Nephron progenitor cell (in vitro differentiated cells): ENCODE measurements around the gene TAF4B.
A peak's percentile ranks its signal among the peaks of the same experiment; 100 is the strongest.
"Not testable (repeated sequence)": the region's sequence is repeated elsewhere in the genome, so short reads cannot be mapped to it uniquely, and the experiment has no call there.

ENCODE experiments used
- DNase-seq: peaks from one replicate; pipeline ENCODE4 v3.0.0; 2021
- H3K27ac Mint-ChIP-seq: 2 replicates; pipeline ENCODE4 v1.8.0; 2021; ENCODE audit warnings: mild to moderate bottlenecking, moderate library complexity, mixed read lengths
- H3K27me3 Mint-ChIP-seq: 2 replicates; pipeline ENCODE4 v1.8.0; 2021; ENCODE audit warnings: mild to moderate bottlenecking, low read depth, mixed read lengths; ENCODE audit not compliant: poor library complexity
- H3K36me3 Mint-ChIP-seq: 2 replicates; pipeline ENCODE4 v1.8.0; 2021; ENCODE audit warnings: low read depth, mixed read lengths
- H3K4me1 Mint-ChIP-seq: 2 replicates; pipeline ENCODE4 v1.8.0; 2021; ENCODE audit warnings: mixed read lengths
- H3K4me3 Mint-ChIP-seq: 2 replicates; pipeline ENCODE4 v1.8.0; 2021; ENCODE audit warnings: mild to moderate bottlenecking, moderate library complexity, mixed read lengths
- H3K9me3 Mint-ChIP-seq: 2 replicates; pipeline ENCODE4 v1.8.0; 2021; ENCODE audit warnings: mild to moderate bottlenecking, moderate library complexity, mixed read lengths
- TF ChIP-seq, protein P1 (sequence below): fragments of 200-600 bp; sonication (generic); IDR thresholded peaks from 2 replicates; pipeline ENCODE4 v1.5.0; 2021; ENCODE audit warnings: antibody characterized with exemption

The TAF4B gene

DNA sequence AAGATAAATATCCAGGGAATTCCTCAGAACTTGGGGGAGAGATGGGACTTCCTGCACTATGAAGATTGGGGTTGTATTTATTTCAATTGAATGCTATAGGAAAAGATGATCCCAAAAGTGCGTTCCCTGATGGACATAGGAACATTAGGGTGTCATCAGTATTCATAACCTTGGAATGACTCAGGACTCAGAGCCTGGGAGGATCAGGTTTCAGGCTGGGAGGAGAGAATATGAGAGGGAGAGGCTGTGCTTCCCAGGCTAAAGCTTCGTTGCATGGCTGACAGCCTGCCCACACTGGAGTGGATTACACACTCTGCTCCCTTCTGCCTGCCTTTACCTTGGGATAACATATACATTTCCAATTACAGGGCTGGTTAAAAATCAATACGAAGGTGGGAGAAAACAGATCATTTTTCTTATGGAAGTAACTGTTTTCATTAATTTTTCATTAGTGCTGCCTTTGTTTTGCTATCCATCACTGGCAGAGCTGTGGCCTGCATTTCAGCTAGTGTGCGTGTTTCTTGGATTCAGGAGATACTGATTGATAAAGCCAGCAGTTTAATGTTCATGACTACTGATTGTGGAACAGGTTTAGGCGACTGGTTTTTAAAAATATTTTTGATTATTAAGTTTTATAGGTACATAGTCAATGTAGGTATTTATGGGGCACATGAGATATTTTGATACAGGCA, 203.4 kb downstream of the TAF4B start:
- no peaks in the 10 kb centered on the region for H3K36me3 Mint-ChIP-seq
- H3K27me3 Mint-ChIP-seq, result peaks cover 7% of the 10 kb centered on the region
- no peaks in the 10 kb centered on the region for H3K9me3 Mint-ChIP-seq
- peak; percentile 39 for DNase-seq
- peaks cover 32% of the 10 kb centered on the region for H3K4me1 Mint-ChIP-seq
- no peak overlapping the region for H3K4me3 Mint-ChIP-seq
- TF ChIP-seq, protein P1, sequence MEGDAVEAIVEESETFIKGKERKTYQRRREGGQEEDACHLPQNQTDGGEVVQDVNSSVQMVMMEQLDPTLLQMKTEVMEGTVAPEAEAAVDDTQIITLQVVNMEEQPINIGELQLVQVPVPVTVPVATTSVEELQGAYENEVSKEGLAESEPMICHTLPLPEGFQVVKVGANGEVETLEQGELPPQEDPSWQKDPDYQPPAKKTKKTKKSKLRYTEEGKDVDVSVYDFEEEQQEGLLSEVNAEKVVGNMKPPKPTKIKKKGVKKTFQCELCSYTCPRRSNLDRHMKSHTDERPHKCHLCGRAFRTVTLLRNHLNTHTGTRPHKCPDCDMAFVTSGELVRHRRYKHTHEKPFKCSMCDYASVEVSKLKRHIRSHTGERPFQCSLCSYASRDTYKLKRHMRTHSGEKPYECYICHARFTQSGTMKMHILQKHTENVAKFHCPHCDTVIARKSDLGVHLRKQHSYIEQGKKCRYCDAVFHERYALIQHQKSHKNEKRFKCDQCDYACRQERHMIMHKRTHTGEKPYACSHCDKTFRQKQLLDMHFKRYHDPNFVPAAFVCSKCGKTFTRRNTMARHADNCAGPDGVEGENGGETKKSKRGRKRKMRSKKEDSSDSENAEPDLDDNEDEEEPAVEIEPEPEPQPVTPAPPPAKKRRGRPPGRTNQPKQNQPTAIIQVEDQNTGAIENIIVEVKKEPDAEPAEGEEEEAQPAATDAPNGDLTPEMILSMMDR, result no peak
- H3K27ac Mint-ChIP-seq, result peak overlapping the region; percentile 49

DNA sequence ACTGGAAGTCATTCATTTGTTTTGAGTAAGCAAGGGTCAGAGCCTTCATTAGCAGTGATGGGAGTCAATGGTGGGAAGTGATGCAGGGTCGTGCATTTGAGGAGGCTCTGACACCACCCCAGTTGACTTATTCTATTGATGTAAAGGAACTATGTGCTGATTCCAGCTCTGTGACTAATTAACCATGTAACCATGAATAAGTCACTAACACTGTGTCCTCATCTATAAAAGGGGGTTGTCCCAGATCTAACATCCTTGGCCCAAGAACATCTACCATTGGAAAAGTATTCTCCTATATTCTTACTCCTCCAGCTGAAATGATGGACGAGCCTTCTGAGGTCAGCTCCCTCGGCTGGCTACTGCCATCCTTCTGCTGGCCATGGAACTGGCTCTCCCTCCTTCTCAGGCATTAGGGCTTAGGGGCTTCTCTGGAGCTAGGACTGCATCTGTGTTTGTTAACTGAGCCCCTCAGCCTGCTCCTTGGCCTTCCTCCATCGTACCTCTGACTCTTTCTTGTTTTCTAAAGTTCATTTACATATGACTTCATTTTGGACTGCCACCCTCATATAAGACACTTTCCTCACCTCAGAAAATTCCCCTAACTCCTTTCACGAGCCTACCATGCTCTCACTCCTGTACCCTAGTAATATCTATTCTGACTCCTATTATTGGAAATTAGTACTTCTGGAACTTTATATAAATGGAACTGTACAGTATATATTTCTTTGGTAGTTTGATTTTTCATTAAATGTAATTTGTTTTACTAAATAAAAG, 206.6 kb downstream of the TAF4B start:
- Mint-ChIP-seq H3K4me1 (peaks cover 42% of the 10 kb centered on the region), H3K27ac (no peak overlapping the region), H3K9me3 (no peaks in the 10 kb centered on the region), H3K4me3 (no peak overlapping the region), H3K36me3 (no peaks in the 10 kb centered on the region), H3K27me3 (peaks cover 7% of the 10 kb centered on the region)
- no peak for DNase-seq
- TF ChIP-seq, protein P1, result no peak

DNA sequence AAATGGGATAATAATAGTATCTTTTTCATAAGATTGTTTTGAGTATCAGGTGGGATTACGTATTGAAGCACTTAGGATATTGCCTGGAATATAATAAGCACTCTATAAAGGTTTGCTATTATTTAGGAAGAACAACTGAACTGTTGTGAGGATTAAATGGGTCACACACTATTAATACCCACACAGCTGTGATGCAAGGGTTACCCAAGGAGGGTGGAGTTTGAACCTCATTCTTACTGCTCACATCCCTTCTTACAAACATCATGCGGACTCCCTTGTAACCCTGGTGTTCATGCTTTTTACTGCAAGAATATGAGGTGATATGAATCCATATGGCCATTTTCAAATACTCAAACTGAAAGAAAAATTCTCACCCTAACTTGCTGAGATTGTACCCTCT, 208.6 kb downstream of the TAF4B start:
- Mint-ChIP-seq H3K36me3 (no peaks in the 10 kb centered on the region), H3K9me3 (no peaks in the 10 kb centered on the region), H3K27ac (no peak overlapping the region), H3K4me1 (peaks cover 34% of the 10 kb centered on the region), H3K4me3 (no peak overlapping the region), H3K27me3 (peaks cover 7% of the 10 kb centered on the region)
- DNase-seq, result no peak
- TF ChIP-seq, protein P1, result no peak

DNA sequence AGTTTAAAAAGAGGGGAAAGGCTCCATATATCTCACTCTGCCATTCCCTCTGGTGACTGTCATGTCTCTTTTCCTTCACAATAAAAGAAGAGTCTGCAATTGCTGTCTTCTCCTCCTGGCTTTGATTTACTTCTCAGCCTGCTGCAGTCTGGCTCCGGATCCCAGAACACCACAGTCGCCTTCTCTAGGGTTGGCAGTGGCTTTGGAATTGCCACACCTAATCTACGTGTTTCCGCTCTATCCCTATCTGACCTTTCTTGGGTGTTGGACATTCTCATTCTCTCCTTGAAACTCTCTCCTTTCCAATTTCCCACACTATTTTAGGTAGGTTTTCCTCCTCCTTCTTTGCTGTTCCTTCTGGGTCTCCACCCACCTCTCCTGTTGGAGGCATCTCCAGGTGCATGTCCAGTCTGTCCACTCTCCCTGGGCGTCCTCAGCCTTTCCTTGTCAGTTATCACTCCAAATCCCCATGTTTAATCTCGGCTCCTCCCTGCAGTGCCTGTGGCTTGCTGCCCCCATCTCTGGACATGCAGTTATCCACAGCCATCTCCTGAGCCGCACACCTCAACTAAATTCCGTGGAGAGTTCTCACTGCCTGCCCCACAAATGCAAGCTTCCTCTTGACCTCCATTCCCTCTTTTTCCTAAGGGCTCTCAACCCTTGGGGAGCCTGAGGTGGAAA, 209.3 kb downstream of the TAF4B start:
- Mint-ChIP-seq H3K4me3 (no peak overlapping the region), H3K36me3 (no peaks in the 10 kb centered on the region), H3K9me3 (no peaks in the 10 kb centered on the region), H3K27me3 (peaks cover 7% of the 10 kb centered on the region), H3K4me1 (peaks cover 27% of the 10 kb centered on the region), H3K27ac (peak overlapping the region; percentile 23)
- no peak for DNase-seq
- TF ChIP-seq, protein P1, result no peak

DNA sequence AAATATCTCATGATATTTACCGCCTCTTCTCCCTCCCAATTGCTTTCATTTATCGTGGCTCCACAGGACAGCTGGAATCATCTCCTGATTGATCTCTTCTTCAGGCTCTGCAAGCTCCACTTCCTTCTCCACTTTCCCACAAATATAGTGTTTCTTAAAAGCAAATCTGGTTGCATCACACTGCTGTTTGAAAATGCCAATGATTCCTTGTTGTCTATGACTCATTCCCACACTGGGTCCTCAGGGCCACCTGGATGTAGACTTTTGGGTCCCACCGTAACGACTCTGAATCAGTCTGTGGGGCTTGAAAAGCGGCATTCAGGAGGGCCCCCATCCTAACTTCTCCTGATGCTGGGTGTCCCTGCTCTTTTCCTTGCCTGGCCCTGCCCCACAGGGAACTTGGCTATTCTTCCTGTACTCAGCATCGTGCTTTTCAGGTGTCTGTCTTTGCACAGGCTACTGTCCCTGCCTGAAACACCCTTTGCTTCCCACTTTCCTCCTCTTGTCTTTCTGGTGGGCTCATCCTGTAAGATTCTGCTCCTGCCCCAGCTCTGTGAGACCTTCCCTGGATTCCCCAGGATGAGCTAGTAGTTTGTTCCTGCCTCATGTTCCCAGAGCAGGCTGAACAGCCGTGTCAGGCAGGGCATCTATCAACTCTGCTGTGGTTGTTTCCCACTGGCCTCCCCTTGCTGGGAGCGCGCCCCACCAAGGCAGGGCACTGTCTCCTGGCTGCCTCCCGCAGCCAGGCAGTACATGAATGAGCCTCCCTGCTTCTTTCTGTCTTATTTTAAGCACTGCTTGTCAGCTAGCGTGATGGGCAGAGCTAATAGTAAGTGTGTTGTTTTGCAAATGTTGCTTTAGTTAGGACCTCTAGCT, 210.2 kb downstream of the TAF4B start:
- TF ChIP-seq, protein P1, result no peak
- H3K36me3 Mint-ChIP-seq, result no peaks in the 10 kb centered on the region
- H3K4me3 Mint-ChIP-seq, result no peak overlapping the region
- no peaks in the 10 kb centered on the region for H3K9me3 Mint-ChIP-seq
- peaks cover 34% of the 10 kb centered on the region for H3K4me1 Mint-ChIP-seq
- peak; percentile 18 for DNase-seq
- peaks cover 7% of the 10 kb centered on the region for H3K27me3 Mint-ChIP-seq
- H3K27ac Mint-ChIP-seq, result no peak overlapping the region

DNA sequence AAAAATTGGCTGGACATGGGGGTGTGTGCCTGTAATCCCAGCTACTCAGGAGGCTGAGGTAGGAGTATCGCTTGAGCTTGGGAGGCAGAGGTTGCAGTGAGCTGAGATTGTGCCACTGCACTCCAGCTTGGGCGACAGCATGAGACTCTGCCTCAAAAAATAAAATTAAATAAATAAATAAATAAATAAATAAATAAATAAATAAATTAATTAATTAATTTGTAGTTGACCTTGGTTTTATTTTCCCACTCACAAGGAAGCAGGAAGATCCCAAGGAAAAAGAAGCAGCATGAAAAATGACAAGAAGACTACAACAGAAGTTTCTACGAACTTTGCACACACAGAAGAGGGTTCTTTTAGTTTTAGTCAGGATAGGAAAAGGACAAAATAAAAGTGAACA, 211.4 kb downstream of the TAF4B start:
- DNase-seq, H3K27ac Mint-ChIP-seq, H3K36me3 Mint-ChIP-seq, H3K4me3 Mint-ChIP-seq, H3K9me3 Mint-ChIP-seq, H3K27me3 Mint-ChIP-seq: not testable (repeated sequence)
- H3K4me1 Mint-ChIP-seq, result peaks cover 47% of the 10 kb centered on the region
